HCT116 (cell line): ENCODE data around the gene HBM. TPM values are rescaled to one million over a fixed set of nuclear protein-coding genes. Genes with fewer than 3 reads are reported as not detected.

ENCODE experiments used
- ATAC-seq: fragments of 200-7000 bp; cut with Tn5 transposase; 2 replicates; pipeline ENCODE4 v1.9.1; 2020; ENCODE audit warnings: mild to moderate bottlenecking, moderate library complexity
- BruUV-seq: library from RNA; stranded (reverse); fragments of 400-500 nt; replicated peaks from 2 replicates; lab custom pipeline; 2021; lab: Mats Ljungman, UMichigan
- CTCF ChIA-PET: fragments of 300-600 bp; sonication (Branson Sonifier 250); formaldehyde crosslinking; loops from one replicate; lab custom pipeline; 2021; ENCODE audit warnings: antibody characterized with exemption; lab: Charles Lee
- POLR2A ChIA-PET: fragments of 300-600, 350-600 bp; sonication (Branson Sonifier 250); formaldehyde crosslinking; loops from one replicate; lab custom pipeline; 2021; ENCODE audit warnings: antibody characterized with exemption; lab: Charles Lee
- RAD21 ChIA-PET, 2 experiments: fragments of 300-600 bp; sonication (Branson Sonifier 250); formaldehyde crosslinking; loops; one replicate each; lab custom pipeline; 2023; ENCODE audit warnings: low total read pairs in 2 of 2; ENCODE audit not compliant: uncharacterized antibody in 2 of 2, unreplicated experiment in 2 of 2, low non-redundant PET in 1 of 2; lab: Charles Lee
- DNase-seq: peaks from one replicate; pipeline ENCODE4 v3.0.0-alpha.2; 2010; ENCODE audit warnings: low read depth, low spot score
- H2AFZ ChIP-seq: fragments of 200-600 bp; shearing (Covaris generic), sonication (generic); 2 replicates; pipeline ENCODE4 v1.6.1; 2017; ENCODE audit warnings: low read depth, mixed run types, mixed read lengths, antibody characterized with exemption, low read length; ENCODE audit not compliant: poor library complexity, severe bottlenecking
- H3K27ac ChIP-seq: 2 replicates; pipeline ENCODE4 v1.5.1; 2012; ENCODE audit warnings: low read depth, low read length
- H3K27me3 ChIP-seq: fragments of 200-600 bp; sonication (generic); 2 replicates; pipeline ENCODE4 v1.6.1; 2016; ENCODE audit warnings: mixed run types, low read length, mixed read lengths; ENCODE audit not compliant: insufficient read depth
- H3K36me3 ChIP-seq, 2 experiments: fragments of 200-500 bp in 1 of 2; fragments of 200-600 bp in 1 of 2; sonication (Bioruptor generic) in 1 of 2; sonication (generic) in 1 of 2; 2 replicates each; pipeline versions ENCODE4 v1.5.1 to v1.6.1; 2014 to 2016; ENCODE audit warnings: low read length in 2 of 2, inconsistent platforms in 1 of 2, mixed read lengths in 1 of 2, mixed run types in 1 of 2; ENCODE audit not compliant: insufficient read depth in 2 of 2, control insufficient read depth in 1 of 2
- H3K4me1 ChIP-seq, 2 experiments: fragments of 200-600 bp in 1 of 2; sonication (generic) in 1 of 2; 2 replicates each; pipeline versions ENCODE4 v1.5.1 to v1.6.1; 2012 to 2017; ENCODE audit warnings: low read length in 2 of 2, inconsistent platforms in 1 of 2, mild to moderate bottlenecking in 1 of 2, mixed read lengths in 1 of 2, mixed run types in 1 of 2, moderate library complexity in 1 of 2; ENCODE audit not compliant: insufficient read depth in 2 of 2, control insufficient read depth in 1 of 2
- H3K4me2 ChIP-seq: fragments of 200-600 bp; sonication (generic); 2 replicates; pipeline ENCODE4 v1.6.1; 2017; ENCODE audit warnings: mixed run types, low read length, mixed read lengths
- H3K4me3 ChIP-seq, 2 experiments: fragments of 200-600 bp in 1 of 2; sonication (generic) in 1 of 2; replicated peaks in 1 of 2; 2 replicates each; pipeline ENCODE4 v1.5.1; 2011 to 2016; ENCODE audit warnings: low read length in 2 of 2, control low read depth in 1 of 2, low read depth in 1 of 2, mild to moderate bottlenecking in 1 of 2, mixed read lengths in 1 of 2, mixed run types in 1 of 2
- H3K79me2 ChIP-seq: fragments of 200-600 bp; sonication (generic); 2 replicates; pipeline ENCODE4 v1.6.1; 2017; ENCODE audit warnings: mild to moderate bottlenecking, mixed run types, low read length, moderate library complexity, mixed read lengths; ENCODE audit not compliant: insufficient read depth
- H3K9ac ChIP-seq: fragments of 200-600 bp; sonication (generic); 2 replicates; pipeline ENCODE4 v1.6.1; 2016; ENCODE audit warnings: low read length, mixed read lengths
- H3K9me2 ChIP-seq: fragments of 200-600 bp; sonication (generic), shearing (Covaris generic); 2 replicates; pipeline ENCODE4 v1.6.1; 2017; ENCODE audit warnings: mixed run types, mild to moderate bottlenecking, moderate library complexity; ENCODE audit not compliant: insufficient read depth
- H3K9me3 ChIP-seq, 2 experiments: fragments of 200-500 bp in 1 of 2; fragments of 200-600 bp in 1 of 2; sonication (Bioruptor generic) in 1 of 2; sonication (generic) in 1 of 2; 2 replicates each; pipeline ENCODE4 v1.6.1; 2014 to 2017; ENCODE audit warnings: low read length in 2 of 2, mixed read lengths in 2 of 2, inconsistent platforms in 1 of 2, low read depth in 1 of 2, mild to moderate bottlenecking in 1 of 2, mixed run types in 1 of 2, moderate library complexity in 1 of 2; ENCODE audit not compliant: control insufficient read depth in 1 of 2, insufficient read depth in 1 of 2
- H4K20me1 ChIP-seq: fragments of 200-600 bp; sonication (generic), shearing (Covaris generic); 2 replicates; pipeline ENCODE4 v1.6.1; 2017; ENCODE audit warnings: mixed run types, mild to moderate bottlenecking, moderate library complexity; ENCODE audit not compliant: insufficient read depth
- CBX3 ChIP-seq: IDR thresholded peaks from 2 replicates; pipeline ENCODE4 v1.6.1; 2012; ENCODE audit warnings: low read depth
- CEBPB ChIP-seq: IDR thresholded peaks from 2 replicates; pipeline ENCODE4 v1.6.1; 2012; ENCODE audit warnings: low read depth
- EGR1 ChIP-seq: IDR thresholded peaks from 2 replicates; pipeline ENCODE4 v1.6.1; 2012; ENCODE audit warnings: low read depth
- EZH2 ChIP-seq: fragments of 200-600 bp; sonication (generic); IDR thresholded peaks from 2 replicates; pipeline ENCODE4 v1.6.1; 2017; ENCODE audit warnings: antibody characterized with exemption, mixed run types
- FOSL1 ChIP-seq: IDR thresholded peaks from 2 replicates; pipeline ENCODE4 v1.6.1; 2012; ENCODE audit warnings: low read depth
- POLR2AphosphoS5 ChIP-seq: IDR thresholded peaks from 2 replicates; pipeline ENCODE4 v1.6.1; 2011; ENCODE audit warnings: mild to moderate bottlenecking, low read depth, low read length, moderate library complexity
- SRF ChIP-seq: IDR thresholded peaks from 2 replicates; pipeline ENCODE4 v1.6.1; 2012; ENCODE audit warnings: low read depth
- YY1 ChIP-seq: IDR thresholded peaks from 2 replicates; pipeline ENCODE4 v1.6.1; 2011; ENCODE audit warnings: low read length, low read depth, moderate library complexity, mild to moderate bottlenecking; ENCODE audit not compliant: insufficient replicate concordance; ENCODE audit errors: extremely low read depth
- ZFX ChIP-seq: fragments of 450-650 bp; IDR thresholded peaks from 2 replicates; pipeline ENCODE4 v1.6.1; 2017
- ZNF274 ChIP-seq: fragments of 200-500 bp; sonication (Bioruptor generic); IDR thresholded peaks from 2 replicates; pipeline ENCODE4 v1.6.1; 2014; ENCODE audit warnings: mild to moderate bottlenecking, low read depth, low read length, inconsistent platforms
- intact Hi-C: fragments of 100-400 bp; cut with micrococcal nuclease; formaldehyde crosslinking; loops from 2 replicates; pipeline ENCODE4 v1.10.0; 2022
- total RNA-seq: library from RNA; stranded (reverse); gene quantifications from one replicate; pipeline ENCODE4 v1.2.1, GENCODE V29; 2021; ENCODE audit not compliant: unreplicated experiment
- TF ChIP-seq, protein P1 (sequence below): IDR thresholded peaks from 2 replicates; pipeline ENCODE4 v1.6.1; 2011; ENCODE audit warnings: mild to moderate bottlenecking, low read length, moderate library complexity; ENCODE audit not compliant: insufficient replicate concordance; ENCODE audit errors: extremely low read depth
- TF ChIP-seq, protein P2 (sequence below), 3 experiments: fragments of 200-600 bp in 1 of 3; sonication (generic) in 1 of 3; IDR thresholded peaks in 2 of 3; conservative IDR thresholded peaks in 1 of 3; 2 replicates each; pipeline ENCODE4 v1.5.1; 2012 to 2017; ENCODE audit warnings: low read depth in 2 of 3, low read length in 2 of 3, antibody characterized with exemption in 1 of 3, borderline replicate concordance in 1 of 3, control low read depth in 1 of 3, mild to moderate bottlenecking in 1 of 3, mixed read lengths in 1 of 3, mixed run types in 1 of 3, moderate library complexity in 1 of 3; ENCODE audit not compliant: insufficient read depth in 1 of 3

HBM gene
- total RNA-seq, 1 experiment from 2014 or later = not detected

DNA sequence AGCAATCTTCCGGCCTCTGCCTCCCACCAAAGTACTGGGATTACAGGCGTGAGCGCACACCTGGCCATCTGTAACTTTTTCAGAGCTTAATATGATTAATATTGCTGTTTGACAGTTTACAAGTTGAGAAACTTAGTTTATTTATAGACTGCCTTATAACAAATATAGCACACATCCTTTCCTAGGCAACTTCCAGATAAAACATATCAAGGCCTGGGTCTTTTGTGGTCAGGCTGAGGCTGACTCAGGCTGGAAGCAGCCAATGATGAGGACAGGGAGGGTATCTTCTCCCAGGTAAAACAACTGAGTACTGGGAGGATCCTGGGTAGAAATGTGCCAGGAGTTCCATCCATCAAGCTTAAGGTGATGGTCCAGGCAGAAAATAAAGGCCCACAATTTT is 47.2 kb downstream of the HBM start:
- no peak for DNase-seq
- TF ChIP-seq, protein P1, sequence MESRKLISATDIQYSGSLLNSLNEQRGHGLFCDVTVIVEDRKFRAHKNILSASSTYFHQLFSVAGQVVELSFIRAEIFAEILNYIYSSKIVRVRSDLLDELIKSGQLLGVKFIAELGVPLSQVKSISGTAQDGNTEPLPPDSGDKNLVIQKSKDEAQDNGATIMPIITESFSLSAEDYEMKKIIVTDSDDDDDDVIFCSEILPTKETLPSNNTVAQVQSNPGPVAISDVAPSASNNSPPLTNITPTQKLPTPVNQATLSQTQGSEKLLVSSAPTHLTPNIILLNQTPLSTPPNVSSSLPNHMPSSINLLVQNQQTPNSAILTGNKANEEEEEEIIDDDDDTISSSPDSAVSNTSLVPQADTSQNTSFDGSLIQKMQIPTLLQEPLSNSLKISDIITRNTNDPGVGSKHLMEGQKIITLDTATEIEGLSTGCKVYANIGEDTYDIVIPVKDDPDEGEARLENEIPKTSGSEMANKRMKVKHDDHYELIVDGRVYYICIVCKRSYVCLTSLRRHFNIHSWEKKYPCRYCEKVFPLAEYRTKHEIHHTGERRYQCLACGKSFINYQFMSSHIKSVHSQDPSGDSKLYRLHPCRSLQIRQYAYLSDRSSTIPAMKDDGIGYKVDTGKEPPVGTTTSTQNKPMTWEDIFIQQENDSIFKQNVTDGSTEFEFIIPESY = no peak
- TF ChIP-seq YY1 = no peak
- TF ChIP-seq ZFX = no peak
- no peak for TF ChIP-seq POLR2AphosphoS5
- no peak for TF ChIP-seq FOSL1
- no peak for TF ChIP-seq CEBPB
- TF ChIP-seq ZNF274 = no peak
- TF ChIP-seq SRF = no peak
- no peak for TF ChIP-seq EGR1
- no peak for TF ChIP-seq EZH2
- TF ChIP-seq, protein P2, sequence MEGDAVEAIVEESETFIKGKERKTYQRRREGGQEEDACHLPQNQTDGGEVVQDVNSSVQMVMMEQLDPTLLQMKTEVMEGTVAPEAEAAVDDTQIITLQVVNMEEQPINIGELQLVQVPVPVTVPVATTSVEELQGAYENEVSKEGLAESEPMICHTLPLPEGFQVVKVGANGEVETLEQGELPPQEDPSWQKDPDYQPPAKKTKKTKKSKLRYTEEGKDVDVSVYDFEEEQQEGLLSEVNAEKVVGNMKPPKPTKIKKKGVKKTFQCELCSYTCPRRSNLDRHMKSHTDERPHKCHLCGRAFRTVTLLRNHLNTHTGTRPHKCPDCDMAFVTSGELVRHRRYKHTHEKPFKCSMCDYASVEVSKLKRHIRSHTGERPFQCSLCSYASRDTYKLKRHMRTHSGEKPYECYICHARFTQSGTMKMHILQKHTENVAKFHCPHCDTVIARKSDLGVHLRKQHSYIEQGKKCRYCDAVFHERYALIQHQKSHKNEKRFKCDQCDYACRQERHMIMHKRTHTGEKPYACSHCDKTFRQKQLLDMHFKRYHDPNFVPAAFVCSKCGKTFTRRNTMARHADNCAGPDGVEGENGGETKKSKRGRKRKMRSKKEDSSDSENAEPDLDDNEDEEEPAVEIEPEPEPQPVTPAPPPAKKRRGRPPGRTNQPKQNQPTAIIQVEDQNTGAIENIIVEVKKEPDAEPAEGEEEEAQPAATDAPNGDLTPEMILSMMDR (IDR thresholded peaks at IDR 0.05 in 2 of 3, conservative IDR thresholded peaks at IDR 0.05 in 1 of 3; ENCODE audit: borderline replicate concordance in 1 of 3, insufficient read depth in 1 of 3, low read depth in 2 of 3, low read length in 2 of 3) = no peak
- TF ChIP-seq CBX3 = no peak
- no peaks in the 10 kb centered on the region for H3K9me2 ChIP-seq
- H3K4me1 ChIP-seq = no peaks in the 10 kb centered on the region
- BruUV-seq = no TSS peak
- ChIA-PET RAD21 (no interaction called here), POLR2A (no interaction called here), CTCF (no interaction called here)
- peaks cover 3 to 6% of the 10 kb centered on the region in 2 experiments; a peak in 3 of 4 replicates for H3K36me3 ChIP-seq
- no peak for ATAC-seq
- H3K27ac ChIP-seq = no peak overlapping the region
- H3K9ac ChIP-seq = no peak overlapping the region
- H4K20me1 ChIP-seq = no peaks in the 10 kb centered on the region
- no peaks in the 10 kb centered on the region for H3K27me3 ChIP-seq
- intact Hi-C loops = no loop called here
- no peak overlapping the region for H3K4me3 ChIP-seq
- no peak overlapping the region for H3K4me2 ChIP-seq
- H2AFZ ChIP-seq = no peak overlapping the region
- no peaks in the 10 kb centered on the region for H3K9me3 ChIP-seq
- peaks cover 68% of the 10 kb centered on the region for H3K79me2 ChIP-seq

Other genes with a start within 250 kb of the HBM start
- 22.7 TPM for gene POLR3K, start 112.4 kb upstream of the HBM start, total RNA-seq
- 24.5 TPM for gene SNRNP25, start 112.2 kb upstream of the HBM start, total RNA-seq
- gene RHBDF1, start 93.3 kb upstream of the HBM start, total RNA-seq = 19.8 TPM
- 32.6 TPM for gene MPG, start 87.8 kb upstream of the HBM start, total RNA-seq
- 32.0 TPM for gene NPRL3, start 27.3 kb upstream of the HBM start, total RNA-seq
- gene HBZ, start 13.3 kb upstream of the HBM start, total RNA-seq = not detected
- 3.0 TPM for gene HBA2, start 6.9 kb downstream of the HBM start, total RNA-seq
- 4.9 TPM for gene HBA1, start 10.7 kb downstream of the HBM start, total RNA-seq
- not detected for gene HBQ1, start 14.5 kb downstream of the HBM start, total RNA-seq
- gene LUC7L, start 63.5 kb downstream of the HBM start, total RNA-seq = 50.5 TPM
- 36.4 TPM for gene FAM234A, start 68.8 kb downstream of the HBM start, total RNA-seq
- gene RGS11, start 110.0 kb downstream of the HBM start, total RNA-seq = not detected
- gene ARHGDIG, start 114.6 kb downstream of the HBM start, total RNA-seq = not detected
- gene PDIA2, start 117.2 kb downstream of the HBM start, total RNA-seq = 0.93 TPM
- 20.2 TPM for gene AXIN1, start 186.7 kb downstream of the HBM start, total RNA-seq
- 61.4 TPM for gene MRPL28, start 204.6 kb downstream of the HBM start, total RNA-seq
- 35.4 TPM for gene PGAP6, start 216.0 kb downstream of the HBM start, total RNA-seq
- gene NME4, start 231.2 kb downstream of the HBM start, total RNA-seq = 68.2 TPM
- 17.1 TPM for gene DECR2, start 235.9 kb downstream of the HBM start, total RNA-seq